ENCODE results near the gene SPATA32.

The SPATA32 gene

GRCh38 chr17:45293413-45294211 lies 31.7 kb upstream of the SPATA32 start:
- no peak for DNase-seq

- DNase-seq: no peak
Measured at GRCh38 chr17:45292696-45293412, 31.0 kb upstream of the SPATA32 start.

DNA sequence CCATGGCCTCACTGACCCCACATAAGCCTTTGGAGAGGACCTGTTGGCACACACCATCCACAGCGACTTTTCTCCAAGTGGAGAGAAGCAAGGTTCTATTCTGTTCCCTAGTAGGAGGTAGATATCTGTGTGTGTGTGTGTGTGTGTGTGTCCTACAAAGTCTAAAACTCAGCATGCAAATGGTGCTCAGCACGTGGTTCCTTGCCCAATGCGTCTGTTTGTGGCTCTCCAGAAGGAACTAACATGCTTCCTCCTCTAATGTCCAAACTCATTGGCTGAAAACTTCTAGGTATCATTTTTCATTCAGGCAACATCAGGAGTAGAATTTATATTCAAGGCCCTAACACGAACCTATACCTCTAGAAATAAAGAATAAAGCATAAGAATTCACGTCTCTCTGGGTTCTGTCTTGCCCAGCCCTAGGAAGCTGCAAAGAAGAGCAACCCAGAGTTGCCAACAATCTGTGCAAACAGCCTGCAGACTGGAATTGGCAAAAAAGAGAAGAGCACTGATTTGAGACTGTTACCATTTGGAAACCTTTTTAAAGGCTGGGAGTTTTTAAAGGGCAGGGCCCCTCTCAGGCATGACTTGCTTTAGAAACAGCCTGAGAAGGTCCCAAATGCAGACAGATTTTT lies 29.4 kb upstream of the SPATA32 start:
- no peak for DNase-seq

- no peak for DNase-seq
Measured at GRCh38 chr17:45290269-45290765, 28.4 kb upstream of the SPATA32 start.

DNA sequence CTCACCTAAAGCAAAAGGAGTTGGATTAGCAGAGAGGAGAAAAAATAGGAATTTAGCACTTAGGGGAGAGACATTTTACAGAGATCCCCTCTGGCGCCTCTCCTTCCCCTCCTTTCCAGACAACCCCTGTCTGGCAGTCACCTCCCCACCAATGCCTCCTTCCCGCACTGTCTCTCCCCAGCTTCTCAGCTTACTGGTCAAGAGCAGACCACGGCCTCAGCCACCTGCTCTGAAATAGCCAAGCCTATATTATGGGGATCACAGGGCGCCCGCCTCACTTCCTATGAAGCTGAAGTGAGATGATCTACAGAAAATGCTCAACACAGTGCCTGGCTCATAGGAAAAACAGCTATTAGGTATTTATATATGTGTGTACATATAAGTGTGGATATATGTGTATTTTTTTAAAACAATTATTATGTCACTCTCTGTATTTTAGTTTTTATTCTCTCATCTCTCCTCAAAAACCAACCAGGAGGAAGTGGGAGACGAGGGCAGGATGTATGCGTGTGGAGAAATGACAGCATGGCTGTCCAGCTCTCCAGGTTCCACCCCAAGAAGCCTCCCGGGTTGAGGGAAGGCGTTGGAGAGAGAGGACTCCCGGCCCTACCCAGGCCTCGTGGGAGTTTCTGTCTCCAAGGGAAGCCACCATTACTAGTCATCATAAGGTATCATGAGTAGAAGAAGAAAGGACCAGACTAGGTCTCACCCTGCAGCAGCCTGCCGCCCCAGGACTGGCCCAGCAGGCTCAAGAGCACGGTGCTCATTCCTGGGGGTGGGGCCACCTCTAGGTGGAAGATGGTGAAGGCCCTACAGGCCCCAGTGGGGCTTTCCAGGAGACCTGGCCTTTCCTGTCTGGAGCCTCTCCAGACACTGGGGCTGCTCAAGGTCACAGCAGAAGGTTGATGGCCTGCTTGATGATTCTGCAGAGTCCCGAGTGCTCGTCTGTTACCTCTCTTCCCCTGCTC lies 27.7 kb upstream of the SPATA32 start:
- no peak for DNase-seq

GRCh38 chr17:45288825-45289224 lies 26.9 kb upstream of the SPATA32 start:
- no peak for DNase-seq

DNA sequence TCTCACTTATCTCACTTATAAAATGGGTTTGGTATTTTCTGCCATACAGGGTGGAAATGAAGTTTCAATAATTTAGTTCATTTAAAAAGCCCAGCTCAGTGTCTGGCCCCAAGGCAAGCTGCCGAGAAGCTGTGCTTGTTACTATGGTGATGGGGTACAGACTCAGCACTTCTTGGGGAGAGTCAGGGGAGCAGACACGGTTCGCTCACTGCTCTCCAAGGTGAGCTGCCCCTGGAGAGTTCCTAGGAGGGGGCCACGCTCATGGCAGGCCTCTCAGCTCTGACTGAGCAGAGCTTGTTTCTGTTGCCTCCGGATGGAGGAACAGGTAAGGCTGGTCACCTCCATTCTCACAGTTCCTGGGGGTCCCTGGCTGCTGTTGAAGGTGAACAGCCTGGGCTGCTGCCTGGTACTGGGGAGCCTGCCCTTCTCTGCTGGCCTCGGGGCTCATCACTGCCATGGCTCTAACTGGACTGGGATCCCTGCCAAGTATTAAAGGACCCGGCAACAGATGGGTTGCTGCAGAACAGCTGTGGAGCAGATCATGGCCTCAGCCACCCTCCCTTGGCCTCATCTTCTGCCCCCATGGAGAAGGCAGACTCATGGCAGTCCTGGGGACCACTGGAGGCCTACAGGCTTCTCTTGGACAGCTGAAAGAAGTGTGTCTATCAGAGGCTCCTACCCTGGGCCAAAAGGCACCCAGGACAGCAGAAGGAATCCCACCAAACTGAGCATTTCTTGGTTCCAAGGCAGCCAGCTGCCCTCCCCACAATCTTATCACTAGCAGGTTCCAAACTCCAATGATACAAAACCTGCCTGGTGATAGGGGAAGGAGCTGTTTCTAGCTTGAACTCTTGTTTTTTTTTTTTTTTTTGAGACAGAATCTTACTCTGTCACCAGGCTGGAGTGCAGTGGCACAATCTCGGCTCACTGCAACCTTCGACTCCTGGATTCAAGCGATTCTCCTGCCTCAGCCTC lies 25.9 kb upstream of the SPATA32 start:
- DNase-seq: no peak

DNA sequence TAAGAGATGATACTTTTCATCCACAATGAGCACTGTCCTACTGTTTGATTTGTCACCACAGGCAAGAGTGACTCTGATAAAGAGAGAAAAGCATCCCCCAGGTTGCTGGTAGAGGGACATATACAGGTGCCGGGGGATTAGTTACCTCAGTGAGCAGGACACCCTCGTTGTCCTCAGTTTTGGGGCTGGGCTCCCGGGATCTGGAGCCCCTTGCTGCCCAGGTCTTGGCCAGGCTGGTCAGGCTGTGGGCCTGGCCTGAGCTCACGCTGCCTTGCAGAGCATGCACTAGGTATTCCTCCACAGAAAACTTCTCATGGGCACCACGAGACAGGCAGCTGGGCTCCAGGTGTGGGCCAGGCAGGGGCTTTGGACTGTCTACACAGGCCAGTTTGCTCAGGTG lies 24.4 kb upstream of the SPATA32 start:
- DNase-seq: no peak

DNA sequence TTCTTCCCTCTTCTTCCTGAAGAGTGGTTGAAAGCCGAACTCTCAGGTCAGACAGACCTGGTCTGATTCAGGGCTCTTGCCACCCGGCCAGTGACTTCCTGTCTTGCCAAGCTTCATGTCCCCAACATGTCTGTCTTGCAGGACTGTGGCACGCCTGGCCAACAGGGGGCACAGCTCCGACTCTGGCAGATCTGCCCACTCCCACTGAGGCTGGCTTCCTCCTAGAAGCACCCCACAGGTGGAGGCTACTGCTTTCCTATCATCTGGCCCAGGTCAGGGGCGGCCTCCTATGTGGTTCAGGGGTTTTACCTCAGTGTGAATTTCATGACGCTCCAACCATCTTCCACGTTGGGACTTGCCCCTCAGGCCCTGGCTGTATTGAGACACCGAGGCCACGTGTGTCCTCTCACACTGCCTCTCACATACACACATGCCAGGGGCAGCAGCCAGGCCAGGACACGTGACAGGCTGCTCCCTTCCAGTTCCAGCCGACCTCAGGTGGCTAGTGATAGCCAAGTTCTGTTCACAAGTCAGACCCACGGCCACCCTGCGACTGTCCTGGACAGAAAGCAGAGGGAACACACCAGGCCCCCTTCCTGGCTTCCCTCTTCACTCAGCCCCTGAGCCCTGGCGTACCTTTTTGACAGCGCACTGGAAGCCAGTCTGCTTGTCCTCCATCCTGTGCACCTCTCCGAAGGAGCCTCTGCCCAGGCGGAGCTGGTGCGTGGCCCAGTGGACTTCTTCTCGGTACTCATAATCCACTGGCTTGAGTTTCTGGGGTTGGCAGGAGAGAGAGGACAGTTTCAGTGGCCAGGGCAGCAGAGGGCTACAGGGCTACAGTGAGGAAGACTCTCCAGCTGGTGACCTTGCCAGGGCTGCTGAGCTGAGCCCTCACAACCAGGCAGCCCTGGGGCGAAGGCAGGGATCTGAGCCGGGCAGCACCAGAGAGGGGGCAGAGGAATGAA lies 22.6 kb upstream of the SPATA32 start:
- peak in 1 of 4 experiments; percentile 16 for DNase-seq

DNA sequence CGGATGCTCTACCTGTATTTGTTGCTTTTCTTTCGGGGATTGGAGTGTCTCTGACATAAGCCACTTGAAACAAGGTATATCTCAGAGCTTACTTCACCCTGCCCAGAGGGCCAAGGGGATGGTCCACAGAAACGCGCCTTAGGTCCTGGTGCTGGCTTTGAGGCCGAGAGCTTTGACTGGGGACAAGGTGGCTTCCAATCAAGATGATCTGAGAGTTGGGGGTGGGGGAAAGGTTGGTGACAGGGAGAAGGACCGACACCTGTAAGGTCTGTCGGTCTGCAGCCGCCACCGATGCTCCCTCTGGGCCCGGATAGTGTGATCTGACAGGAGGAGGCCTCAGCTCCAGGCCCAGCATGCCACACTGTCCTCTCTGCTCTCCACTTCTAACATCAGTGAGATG lies 21.8 kb upstream of the SPATA32 start:
- DNase-seq: no peak

DNA sequence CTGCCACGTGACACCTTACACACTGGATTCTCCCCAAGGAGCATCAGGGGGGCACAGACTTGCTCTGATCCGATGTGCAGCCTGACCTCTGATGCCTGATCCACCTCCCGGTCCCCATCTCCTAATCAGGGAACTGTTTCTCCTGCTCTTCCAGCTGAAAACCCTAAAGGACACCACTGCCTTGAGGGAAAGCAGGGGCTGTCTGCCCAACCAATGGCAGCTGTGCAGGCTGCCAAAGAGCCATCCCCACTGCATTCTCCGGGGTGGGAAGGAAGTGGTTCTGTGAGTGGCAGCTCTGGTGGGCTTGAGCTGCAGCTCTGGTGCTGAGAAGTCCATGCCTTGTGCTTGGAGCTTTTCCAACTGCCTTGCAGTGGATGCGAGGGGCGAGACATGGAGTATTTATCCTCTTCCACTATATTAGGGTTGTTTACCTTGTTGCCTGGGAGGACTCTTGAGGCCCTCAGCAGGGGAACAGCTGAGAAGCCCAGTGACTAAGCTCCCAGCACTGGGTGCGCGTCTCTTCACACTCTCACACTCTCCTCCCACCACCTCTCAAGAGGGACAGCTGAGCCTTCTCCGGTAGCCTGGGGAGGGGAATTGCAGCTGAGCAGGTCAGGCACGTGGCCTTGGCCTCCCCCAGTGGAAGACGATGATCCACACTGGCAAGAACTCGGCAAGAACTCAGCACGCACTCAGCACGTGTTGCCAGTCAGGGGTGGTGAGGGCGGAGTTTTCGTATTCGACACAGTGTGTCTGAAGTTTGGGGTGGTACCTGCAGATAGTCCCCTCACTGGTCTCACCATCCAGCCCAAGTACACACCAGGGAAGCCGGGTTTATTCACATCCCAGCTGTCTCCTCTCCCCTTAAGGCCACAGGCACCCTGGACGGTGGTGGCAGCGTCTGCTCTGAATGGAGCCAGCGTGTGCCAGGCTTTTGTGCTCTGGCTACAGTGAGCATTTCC lies 21.1 kb upstream of the SPATA32 start:
- no peak for DNase-seq

GRCh38 chr17:45279898-45280297 lies 18.0 kb upstream of the SPATA32 start:
- DNase-seq: no peak

GRCh38 chr17:45277992-45278391 lies 16.1 kb upstream of the SPATA32 start:
- no peak for DNase-seq

GRCh38 chr17:45277216-45277849 lies 15.4 kb upstream of the SPATA32 start:
- peak; percentile 75 to 86 (median 82) for DNase-seq

- DNase-seq: no peak
Measured at GRCh38 chr17:45276031-45276430, 14.1 kb upstream of the SPATA32 start.

DNA sequence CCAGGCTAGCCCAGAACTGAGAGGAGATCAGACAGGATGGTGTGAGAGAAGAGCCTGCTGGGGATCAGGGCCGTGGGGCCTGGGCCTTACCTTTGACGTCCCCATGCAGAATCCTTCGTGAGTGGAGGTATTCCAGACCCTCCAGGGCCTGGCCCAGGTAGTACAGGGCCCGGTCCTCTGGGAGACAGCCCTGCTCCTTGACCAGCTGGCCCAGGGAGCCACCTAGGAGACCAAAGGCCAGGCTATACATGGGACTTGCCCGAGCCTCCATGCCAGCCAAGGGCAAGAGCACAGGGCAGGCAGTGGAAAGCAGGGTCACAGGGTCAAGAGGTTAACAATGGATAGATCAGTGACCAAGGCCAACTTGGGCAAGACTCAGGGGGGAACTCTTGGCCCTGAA lies 12.1 kb upstream of the SPATA32 start:
- no peak for DNase-seq

DNA sequence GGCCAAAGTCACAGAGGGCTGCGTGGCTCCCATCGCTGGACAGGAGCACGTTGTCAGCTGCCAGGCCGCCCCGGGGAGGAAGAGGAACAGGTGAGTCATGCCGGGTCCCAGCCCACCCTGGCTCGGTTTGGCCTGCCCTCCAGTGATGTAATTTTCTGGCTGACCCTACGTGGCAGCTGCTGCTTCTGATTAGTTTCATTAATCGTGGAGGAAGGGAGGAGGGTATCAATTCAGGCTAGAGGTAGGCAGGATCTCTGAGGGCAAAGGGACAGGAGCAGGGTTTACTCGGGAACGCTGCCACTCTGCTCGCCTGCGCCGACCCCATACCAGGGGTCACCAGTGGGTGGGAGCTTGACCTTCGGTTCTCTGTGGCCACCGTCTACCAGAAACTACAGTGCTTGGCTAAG lies 11.7 kb upstream of the SPATA32 start:
- no peak for DNase-seq

DNA sequence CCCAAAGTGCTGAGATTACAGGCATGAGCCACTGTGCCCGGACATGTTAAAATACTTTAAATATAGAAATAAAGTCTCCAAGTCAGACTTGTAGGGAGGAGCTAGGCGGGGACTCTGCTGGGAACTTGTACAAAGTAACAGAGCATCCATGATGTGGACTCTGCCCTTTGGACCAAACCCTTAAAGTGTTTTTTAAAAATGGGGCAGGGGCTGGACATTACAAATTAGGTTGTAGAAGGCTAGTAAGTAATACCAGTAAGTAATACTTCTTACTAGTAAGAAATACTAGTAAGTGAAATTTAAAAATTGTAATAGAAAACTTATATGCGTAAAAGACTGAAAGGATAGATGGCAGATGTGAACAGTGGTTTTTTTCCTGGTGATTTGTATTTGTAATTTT lies 9.7 kb upstream of the SPATA32 start:
- DNase-seq: no peak
